CD4-positive, alpha-beta T cell treated with Interleukin-12 subunit alpha and Interleukin-12 subunit beta, for 1 hour (primary cell): ENCODE measurements around the gene FAM20C.

Experiments used
- DNase-seq: peaks from one replicate; pipeline ENCODE4 v3.0.0-alpha.2; 2020

FAM20C gene

GRCh38 chr7:278081-278480 is 85.7 kb downstream of the FAM20C start:
- no peak for DNase-seq

- no peak for DNase-seq
Observed at GRCh38 chr7:279821-280220, 87.5 kb downstream of the FAM20C start.

- DNase-seq = no peak
Observed at GRCh38 chr7:280461-280860, 88.1 kb downstream of the FAM20C start.

GRCh38 chr7:281637-282036 is 89.3 kb downstream of the FAM20C start:
- DNase-seq = no peak

GRCh38 chr7:282621-283020 is 90.2 kb downstream of the FAM20C start:
- DNase-seq = no peak

GRCh38 chr7:284762-285722 is 92.7 kb downstream of the FAM20C start:
- DNase-seq = no peak

- DNase-seq = no peak
Observed at GRCh38 chr7:285731-286130, 93.4 kb downstream of the FAM20C start.

- no peak for DNase-seq
Observed at GRCh38 chr7:286266-286665, 93.9 kb downstream of the FAM20C start.

- no peak for DNase-seq
Observed at GRCh38 chr7:288671-289101, 96.3 kb downstream of the FAM20C start.

GRCh38 chr7:289209-289755 is 96.9 kb downstream of the FAM20C start:
- no peak for DNase-seq

- no peak for DNase-seq
Observed at GRCh38 chr7:289756-290553, 97.6 kb downstream of the FAM20C start, which contains the start of gene FOXL3. Gene FOXL3 (plus strand): TSS chr7:290170. CDS start chr7:290170, 0 bp downstream.

- no peak for DNase-seq
Observed at GRCh38 chr7:290554-291372, 98.4 kb downstream of the FAM20C start.

GRCh38 chr7:291373-292092 is 99.2 kb downstream of the FAM20C start:
- DNase-seq = no peak

GRCh38 chr7:292226-292625 is 99.9 kb downstream of the FAM20C start:
- DNase-seq = no peak

GRCh38 chr7:292826-293225 is 100.5 kb downstream of the FAM20C start:
- DNase-seq = no peak

GRCh38 chr7:293681-294439 is 101.5 kb downstream of the FAM20C start:
- DNase-seq = no peak

- DNase-seq = no peak
Observed at GRCh38 chr7:294440-295154, 102.2 kb downstream of the FAM20C start.

- no peak for DNase-seq
Observed at GRCh38 chr7:295155-296154, 103.1 kb downstream of the FAM20C start.

- no peak for DNase-seq
Observed at GRCh38 chr7:296373-296945, 104.1 kb downstream of the FAM20C start.
